ENCODE measurements around the gene DAB1. TPM values are rescaled to one million over a fixed set of nuclear protein-coding genes. Genes with fewer than 3 reads are reported as not detected.

The DAB1 gene
- total RNA-seq, 1 donor from 2014 or later, result 3.1 TPM

DNA sequence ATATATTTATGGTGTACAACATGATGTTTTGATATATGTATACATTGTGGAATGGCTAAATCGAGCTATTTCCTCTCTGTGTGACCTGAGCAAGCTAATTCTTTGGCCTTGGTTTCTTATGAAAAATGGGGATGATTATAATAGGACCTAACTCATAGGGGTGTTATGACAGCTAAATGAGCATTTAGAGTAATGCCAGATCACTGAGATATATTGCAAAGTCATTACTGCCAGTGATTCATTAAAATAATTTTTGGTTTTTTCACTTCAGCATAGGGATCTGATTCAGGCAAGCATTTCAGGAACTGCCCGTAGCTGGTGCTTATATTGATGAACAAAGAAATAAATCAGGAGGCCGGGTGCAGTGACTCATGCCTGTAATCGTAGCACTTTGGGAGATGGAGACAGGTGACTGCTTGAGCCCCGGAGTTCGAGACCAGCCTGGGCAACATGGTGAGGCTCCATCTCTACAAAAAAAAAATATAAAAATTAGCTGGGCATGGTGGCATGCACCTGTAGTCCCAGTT is 30.7 kb downstream of the DAB1 start:
- Mint-ChIP-seq H3K36me3 (ENCODE audit: unreplicated experiment) (no peaks in the 10 kb centered on the region), H3K9me3 (ENCODE audit: unreplicated experiment) (no peaks in the 10 kb centered on the region), H3K4me1 (ENCODE audit: low read depth, unreplicated experiment) (no peaks in the 10 kb centered on the region), H3K27ac (ENCODE audit: unreplicated experiment) (no peak overlapping the region), H3K27me3 (ENCODE audit: unreplicated experiment) (no peaks in the 10 kb centered on the region), H3K4me3 (ENCODE audit: unreplicated experiment) (no peak overlapping the region)
- TF ChIP-seq, protein P1, sequence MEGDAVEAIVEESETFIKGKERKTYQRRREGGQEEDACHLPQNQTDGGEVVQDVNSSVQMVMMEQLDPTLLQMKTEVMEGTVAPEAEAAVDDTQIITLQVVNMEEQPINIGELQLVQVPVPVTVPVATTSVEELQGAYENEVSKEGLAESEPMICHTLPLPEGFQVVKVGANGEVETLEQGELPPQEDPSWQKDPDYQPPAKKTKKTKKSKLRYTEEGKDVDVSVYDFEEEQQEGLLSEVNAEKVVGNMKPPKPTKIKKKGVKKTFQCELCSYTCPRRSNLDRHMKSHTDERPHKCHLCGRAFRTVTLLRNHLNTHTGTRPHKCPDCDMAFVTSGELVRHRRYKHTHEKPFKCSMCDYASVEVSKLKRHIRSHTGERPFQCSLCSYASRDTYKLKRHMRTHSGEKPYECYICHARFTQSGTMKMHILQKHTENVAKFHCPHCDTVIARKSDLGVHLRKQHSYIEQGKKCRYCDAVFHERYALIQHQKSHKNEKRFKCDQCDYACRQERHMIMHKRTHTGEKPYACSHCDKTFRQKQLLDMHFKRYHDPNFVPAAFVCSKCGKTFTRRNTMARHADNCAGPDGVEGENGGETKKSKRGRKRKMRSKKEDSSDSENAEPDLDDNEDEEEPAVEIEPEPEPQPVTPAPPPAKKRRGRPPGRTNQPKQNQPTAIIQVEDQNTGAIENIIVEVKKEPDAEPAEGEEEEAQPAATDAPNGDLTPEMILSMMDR (IDR thresholded peaks at IDR 0.05; ENCODE audit: partially characterized antibody, unreplicated experiment), result no peak
- DNase-seq, result no peak

DNA sequence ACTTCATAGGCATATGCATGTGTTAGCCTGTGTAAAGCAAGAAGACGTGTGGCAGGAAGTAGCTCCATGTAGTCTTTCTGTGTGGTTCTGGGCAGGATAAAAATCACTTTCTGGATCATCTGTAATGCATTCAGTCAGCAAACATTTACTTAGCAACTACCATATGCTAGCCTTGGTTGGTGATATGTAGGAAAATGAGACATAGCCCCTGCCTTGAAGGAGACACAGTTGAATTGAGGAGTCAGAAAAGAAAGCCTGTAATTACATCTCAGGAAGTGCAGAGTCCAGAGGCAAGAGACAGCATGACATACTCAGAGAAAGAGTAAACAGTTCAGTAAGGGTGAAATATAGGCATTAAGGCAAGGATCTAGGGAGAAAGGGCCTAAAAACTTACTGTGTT is 38.5 kb downstream of the DAB1 start:
- no peak overlapping the region for H3K27ac Mint-ChIP-seq (ENCODE audit: unreplicated experiment)
- H3K36me3 Mint-ChIP-seq (ENCODE audit: unreplicated experiment), result no peaks in the 10 kb centered on the region
- H3K27me3 Mint-ChIP-seq (ENCODE audit: unreplicated experiment), result no peaks in the 10 kb centered on the region
- TF ChIP-seq, protein P1 (IDR thresholded peaks at IDR 0.05; ENCODE audit: partially characterized antibody, unreplicated experiment), result no peak
- H3K4me3 Mint-ChIP-seq (ENCODE audit: unreplicated experiment), result no peak overlapping the region
- no peaks in the 10 kb centered on the region for H3K9me3 Mint-ChIP-seq (ENCODE audit: unreplicated experiment)
- no peaks in the 10 kb centered on the region for H3K4me1 Mint-ChIP-seq (ENCODE audit: low read depth, unreplicated experiment)
- no peak for DNase-seq

DNA sequence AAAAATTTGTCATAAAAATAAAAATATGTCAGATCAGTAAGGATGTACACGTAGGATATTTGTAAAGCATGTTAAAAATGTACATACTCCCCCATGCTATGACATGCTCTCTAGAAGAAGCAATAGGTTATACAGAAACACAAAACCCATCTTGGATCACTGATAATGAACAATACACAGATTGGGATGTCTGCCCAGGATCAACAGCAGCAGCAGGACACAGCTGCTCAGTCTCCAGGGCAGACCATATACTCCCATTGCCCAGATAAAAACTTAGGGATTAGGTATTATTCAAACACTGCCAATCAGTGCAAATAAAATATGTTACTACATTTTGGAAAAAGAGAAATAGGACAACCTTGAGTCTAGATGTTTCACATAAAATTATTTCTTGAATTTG is 39.0 kb downstream of the DAB1 start:
- TF ChIP-seq, protein P1 (IDR thresholded peaks at IDR 0.05; ENCODE audit: partially characterized antibody, unreplicated experiment), result no peak
- Mint-ChIP-seq H3K27me3 (ENCODE audit: unreplicated experiment) (no peaks in the 10 kb centered on the region), H3K9me3 (ENCODE audit: unreplicated experiment) (no peaks in the 10 kb centered on the region), H3K27ac (ENCODE audit: unreplicated experiment) (no peak overlapping the region), H3K36me3 (ENCODE audit: unreplicated experiment) (no peaks in the 10 kb centered on the region), H3K4me1 (ENCODE audit: low read depth, unreplicated experiment) (no peaks in the 10 kb centered on the region), H3K4me3 (ENCODE audit: unreplicated experiment) (no peak overlapping the region)
- no peak for DNase-seq

DNA sequence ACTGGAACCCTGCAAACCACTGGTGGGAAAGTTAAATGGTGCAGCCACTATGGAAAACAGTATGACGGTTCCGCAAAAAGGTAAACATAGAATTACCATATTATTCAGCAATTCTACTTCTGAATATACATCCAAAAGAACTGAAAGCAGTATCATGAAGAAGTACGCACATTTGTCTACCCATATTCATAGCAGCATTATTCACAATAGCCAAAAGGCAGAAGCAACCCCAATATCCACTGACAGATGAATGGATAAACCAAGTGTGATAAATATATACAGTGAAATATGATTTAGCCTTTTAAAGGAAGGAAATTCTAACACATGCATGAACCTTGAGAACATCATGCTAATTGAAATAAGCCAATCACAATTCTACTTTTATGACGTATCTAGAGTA is 39.6 kb downstream of the DAB1 start:
- no peaks in the 10 kb centered on the region for H3K36me3 Mint-ChIP-seq (ENCODE audit: unreplicated experiment)
- TF ChIP-seq, protein P1 (IDR thresholded peaks at IDR 0.05; ENCODE audit: partially characterized antibody, unreplicated experiment), result no peak
- no peaks in the 10 kb centered on the region for H3K27me3 Mint-ChIP-seq (ENCODE audit: unreplicated experiment)
- no peak for DNase-seq
- no peak overlapping the region for H3K27ac Mint-ChIP-seq (ENCODE audit: unreplicated experiment)
- no peak overlapping the region for H3K4me3 Mint-ChIP-seq (ENCODE audit: unreplicated experiment)
- H3K9me3 Mint-ChIP-seq (ENCODE audit: unreplicated experiment), result no peaks in the 10 kb centered on the region
- no peaks in the 10 kb centered on the region for H3K4me1 Mint-ChIP-seq (ENCODE audit: low read depth, unreplicated experiment)

DNA sequence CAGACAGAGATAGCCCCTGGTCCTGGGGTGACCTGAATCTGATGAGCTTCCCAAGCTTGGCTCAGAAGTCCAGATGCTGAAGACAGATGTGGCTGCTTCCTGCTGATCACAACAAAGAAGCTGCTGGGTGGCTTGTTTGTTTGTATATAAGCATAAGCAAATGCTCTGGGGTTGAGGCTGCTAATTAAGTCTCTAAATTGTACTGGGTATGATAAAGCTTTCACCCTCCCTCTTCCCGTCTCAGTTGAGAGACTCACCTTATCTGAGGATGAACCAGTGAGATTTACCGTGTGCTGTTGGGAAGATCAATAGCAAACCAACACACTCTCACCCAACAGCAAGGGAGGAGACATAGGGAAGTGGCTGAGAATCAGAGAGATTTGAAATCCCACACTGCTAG is 42.0 kb downstream of the DAB1 start:
- no peaks in the 10 kb centered on the region for H3K9me3 Mint-ChIP-seq (ENCODE audit: unreplicated experiment)
- TF ChIP-seq, protein P1 (IDR thresholded peaks at IDR 0.05; ENCODE audit: partially characterized antibody, unreplicated experiment), result no peak
- peaks cover 4% of the 10 kb centered on the region for H3K4me1 Mint-ChIP-seq (ENCODE audit: low read depth, unreplicated experiment)
- no peaks in the 10 kb centered on the region for H3K27me3 Mint-ChIP-seq (ENCODE audit: unreplicated experiment)
- no peaks in the 10 kb centered on the region for H3K36me3 Mint-ChIP-seq (ENCODE audit: unreplicated experiment)
- DNase-seq, result no peak
- no peak overlapping the region for H3K4me3 Mint-ChIP-seq (ENCODE audit: unreplicated experiment)
- H3K27ac Mint-ChIP-seq (ENCODE audit: unreplicated experiment), result no peak overlapping the region

Data from glutamatergic neuron (in vitro differentiated cells).